Endodermal cell (in vitro differentiated cells): ENCODE results near the gene CDK5RAP3. TPM values are rescaled to one million over a fixed set of nuclear protein-coding genes. Genes with fewer than 3 reads are reported as not detected.

ENCODE experiments used
- DNase-seq: peaks from one replicate; pipeline ENCODE4 v3.0.0-alpha.2; 2017
- H3K27ac ChIP-seq: 2 replicates; pipeline ENCODE4 v1.5.1; 2013; ENCODE audit warnings: mild to moderate bottlenecking, low read depth, low read length, moderate library complexity
- H3K27me3 ChIP-seq: 2 replicates; pipeline ENCODE4 v1.6.1; 2013; ENCODE audit warnings: mild to moderate bottlenecking, low read length, moderate library complexity; ENCODE audit not compliant: insufficient read depth, control insufficient read depth, poor library complexity, severe bottlenecking
- H3K36me3 ChIP-seq: 2 replicates; pipeline ENCODE4 v1.7.0; 2013; ENCODE audit warnings: mild to moderate bottlenecking, low read length, moderate library complexity; ENCODE audit not compliant: control insufficient read depth, insufficient read depth
- H3K4me1 ChIP-seq: one replicate; pipeline ENCODE4 v1.7.0; 2013; ENCODE audit warnings: low read length; ENCODE audit not compliant: control insufficient read depth, insufficient read depth
- H3K4me3 ChIP-seq: 2 replicates; pipeline ENCODE4 v1.5.1; 2013; ENCODE audit warnings: mild to moderate bottlenecking, low read length, moderate library complexity
- H3K9ac ChIP-seq: 2 replicates; pipeline ENCODE4 v1.6.1; 2013; ENCODE audit warnings: mild to moderate bottlenecking, low read length, moderate library complexity; ENCODE audit not compliant: poor library complexity, severe bottlenecking; ENCODE audit errors: extremely low read depth
- H3K9me3 ChIP-seq: 2 replicates; pipeline ENCODE4 v1.6.1; 2013; ENCODE audit warnings: mild to moderate bottlenecking, low read length, moderate library complexity; ENCODE audit not compliant: control insufficient read depth
- H3K27ac Mint-ChIP-seq: 2 replicates; pipeline ENCODE4 v1.8.0; 2020; ENCODE audit warnings: mixed read lengths
- H3K27me3 Mint-ChIP-seq: 2 replicates; pipeline ENCODE4 v1.8.0; 2021; ENCODE audit warnings: mild to moderate bottlenecking, mixed read lengths; ENCODE audit not compliant: insufficient read depth
- H3K36me3 Mint-ChIP-seq: 2 replicates; pipeline ENCODE4 v1.8.0; 2020; ENCODE audit warnings: low read depth, mixed read lengths
- H3K4me1 Mint-ChIP-seq: 2 replicates; pipeline ENCODE4 v1.8.0; 2020; ENCODE audit warnings: mixed read lengths
- H3K4me3 Mint-ChIP-seq: 2 replicates; pipeline ENCODE4 v1.8.0; 2020; ENCODE audit warnings: mild to moderate bottlenecking, moderate library complexity, mixed read lengths
- H3K9me3 Mint-ChIP-seq: 2 replicates; pipeline ENCODE4 v1.8.0; 2020; ENCODE audit warnings: mild to moderate bottlenecking, mixed read lengths
- CTCF ChIP-seq: fragments of 200-600 bp; sonication (generic); conservative IDR thresholded peaks from 2 replicates; pipeline ENCODE4 v1.5.0; 2021; ENCODE audit warnings: antibody characterized with exemption, mild to moderate bottlenecking
- WGBS, 2 experiments: methylation state at CpG; one replicate each; pipeline versions ENCODE4 v1.1.5 to v1.1.7; 2013; ENCODE audit warnings: missing lambda C conversion rate in 2 of 2, mixed read lengths in 1 of 2; ENCODE audit not compliant: insufficient coverage in 1 of 2, insufficient read length in 1 of 2; 5-methylcytosine and 5-hydroxymethylcytosine counted together
- total RNA-seq, 2 donors: library from RNA; stranded (reverse); fragmentation: NEBNext Ultra II Directional in 1 of 2; extraction: Animal tissue kit (Norgen Biotek cat#: 25700) in 1 of 2; gene quantifications; 2 replicates in 1 of 2; 3 replicates in 1 of 2; pipeline ENCODE4 v1.2.1, GENCODE V29; 2021

Gene CDK5RAP3
- total RNA-seq, 2 donors from 2014 or later = 171 to 198 TPM

- peak overlapping the region; percentile 59 for H3K4me3 Mint-ChIP-seq
- peaks cover 10% of the 10 kb centered on the region for H3K4me1 Mint-ChIP-seq
- no peaks in the 10 kb centered on the region for H3K9me3 ChIP-seq
- no peaks in the 10 kb centered on the region for H3K36me3 Mint-ChIP-seq
- peak overlapping the region; percentile 48 for H3K27ac Mint-ChIP-seq
- H3K4me1 ChIP-seq = no peaks in the 10 kb centered on the region
- no peaks in the 10 kb centered on the region for H3K9me3 Mint-ChIP-seq
- H3K4me3 ChIP-seq = peak overlapping the region; percentile 79
- H3K36me3 ChIP-seq = no peaks in the 10 kb centered on the region
- TF ChIP-seq CTCF = no peak
- H3K27me3 Mint-ChIP-seq = peaks cover 55% of the 10 kb centered on the region
- peak; percentile 85 for DNase-seq
- 1 to 3% methylated on average over 14 to 54 of the region's 54 CpGs for WGBS, 2 experiments
- H3K9ac ChIP-seq = no peak overlapping the region
- peaks cover 30% of the 10 kb centered on the region for H3K27me3 ChIP-seq
- H3K27ac ChIP-seq = peak overlapping the region; percentile 79
These were observed 53.5 kb downstream of the CDK5RAP3 start for GRCh38 chr17:48024149-48025039.

GRCh38 chr17:48025040-48025903, 54.4 kb downstream of the CDK5RAP3 start:
- peak; percentile 82 for TF ChIP-seq CTCF
- H3K27ac ChIP-seq = peak overlapping the region; percentile 5

GRCh38 chr17:48025904-48026501, 55.1 kb downstream of the CDK5RAP3 start:
- DNase-seq = no peak
- Mint-ChIP-seq H3K27me3 (peaks cover 48% of the 10 kb centered on the region), H3K36me3 (no peaks in the 10 kb centered on the region), H3K4me1 (peaks cover 10% of the 10 kb centered on the region), H3K4me3 (peak overlapping the region; percentile 59), H3K27ac (no peak overlapping the region), H3K9me3 (no peaks in the 10 kb centered on the region)
- TF ChIP-seq CTCF = no peak
- H3K4me1 ChIP-seq = no peaks in the 10 kb centered on the region
- H3K9ac ChIP-seq = no peak overlapping the region
- H3K4me3 ChIP-seq = peak overlapping the region; percentile 80
- no peaks in the 10 kb centered on the region for H3K9me3 ChIP-seq
- H3K27me3 ChIP-seq = peaks cover 30% of the 10 kb centered on the region
- H3K36me3 ChIP-seq = no peaks in the 10 kb centered on the region
- 72 to 80% methylated on average over 6 to 7 of the region's 8 CpGs for WGBS, 2 experiments
- H3K27ac ChIP-seq = no peak overlapping the region

More at GRCh38 chr17:48025040-48025903, 54.4 kb downstream of the CDK5RAP3 start:
- Histone ChIP-seq H3K36me3 (no peaks in the 10 kb centered on the region), H3K27me3 (peaks cover 30% of the 10 kb centered on the region), H3K4me3 (peak overlapping the region; percentile 80), H3K9me3 (no peaks in the 10 kb centered on the region), H3K4me1 (no peaks in the 10 kb centered on the region), H3K9ac (no peak overlapping the region)
- H3K27me3 Mint-ChIP-seq = peaks cover 51% of the 10 kb centered on the region
- peaks cover 10% of the 10 kb centered on the region for H3K4me1 Mint-ChIP-seq
- H3K4me3 Mint-ChIP-seq = peak overlapping the region; percentile 59
- WGBS, 2 experiments = 3% methylated on average over 34 to 56 of the region's 56 CpGs
- DNase-seq = peak; percentile 100
- peak overlapping the region; percentile 6 for H3K27ac Mint-ChIP-seq
- H3K9me3 Mint-ChIP-seq = no peaks in the 10 kb centered on the region
- H3K36me3 Mint-ChIP-seq = no peaks in the 10 kb centered on the region
